ENCODE measurements around the gene CHORDC1. TPM values are rescaled to one million over a fixed set of nuclear protein-coding genes. Genes with fewer than 3 reads are reported as not detected.

CHORDC1 gene
- total and polyA plus RNA-seq, 2 donors from 2014 or later = 12.3 to 21.7 TPM

- Histone ChIP-seq H3K4me1 (ENCODE audit: control insufficient read depth in 2 of 3, insufficient read depth in 2 of 3, low read depth in 1 of 3, low read length in 3 of 3) (no peaks in the 10 kb centered on the region), H3K4me3 (ENCODE audit: low read length in 3 of 3) (no peak overlapping the region), H3K36me3 (ENCODE audit: control insufficient read depth in 2 of 3, insufficient read depth in 3 of 3, low read length in 3 of 3) (no peaks in the 10 kb centered on the region), H3K9me3 (ENCODE audit: control insufficient read depth in 2 of 3, insufficient read depth in 1 of 3, low read length in 3 of 3) (no peaks in the 10 kb centered on the region), H3K9ac (ENCODE audit: low read length in 3 of 3) (no peak overlapping the region), H3K27me3 (ENCODE audit: control insufficient read depth, insufficient read depth, low read length) (no peaks in the 10 kb centered on the region), H3K27ac (ENCODE audit: low read depth in 2 of 2, low read length in 2 of 2) (no peak overlapping the region)
- no peak for TF ChIP-seq CTCF (IDR thresholded peaks at IDR 0.05; ENCODE audit: borderline replicate concordance, extremely low read depth, insufficient read depth)
- FAIRE-seq (no peak), DNase-seq (no peak)
- intact Hi-C loops (cut with DNase I) = no loop called here
Observed at GRCh38 chr11:90237004-90237403, 14.2 kb upstream of the CHORDC1 start.

GRCh38 chr11:90235526-90235925 is 12.7 kb upstream of the CHORDC1 start:
- H3K36me3 ChIP-seq (ENCODE audit: control insufficient read depth in 2 of 3, insufficient read depth in 3 of 3, low read length in 3 of 3) = no peaks in the 10 kb centered on the region
- intact Hi-C loops (cut with DNase I) = no loop called here
- no peak overlapping the region for H3K9ac ChIP-seq (ENCODE audit: low read length in 3 of 3)
- H3K9me3 ChIP-seq (ENCODE audit: control insufficient read depth in 2 of 3, insufficient read depth in 1 of 3, low read length in 3 of 3) = no peaks in the 10 kb centered on the region
- H3K27ac ChIP-seq (ENCODE audit: low read depth in 2 of 2, low read length in 2 of 2) = no peak overlapping the region
- H3K4me1 ChIP-seq (ENCODE audit: control insufficient read depth in 2 of 3, insufficient read depth in 2 of 3, low read depth in 1 of 3, low read length in 3 of 3) = no peaks in the 10 kb centered on the region
- no peak for TF ChIP-seq CTCF (IDR thresholded peaks at IDR 0.05; ENCODE audit: borderline replicate concordance, extremely low read depth, insufficient read depth)
- DNase-seq = no peak
- no peaks in the 10 kb centered on the region for H3K27me3 ChIP-seq (ENCODE audit: control insufficient read depth, insufficient read depth, low read length)
- FAIRE-seq = no peak
- no peak overlapping the region for H3K4me3 ChIP-seq (ENCODE audit: low read length in 3 of 3)

GRCh38 chr11:90234977-90235376 is 12.1 kb upstream of the CHORDC1 start:
- intact Hi-C loops (cut with DNase I) = no loop called here
- Histone ChIP-seq H3K27ac (ENCODE audit: low read depth in 2 of 2, low read length in 2 of 2) (no peak overlapping the region), H3K27me3 (ENCODE audit: control insufficient read depth, insufficient read depth, low read length) (no peaks in the 10 kb centered on the region), H3K36me3 (ENCODE audit: control insufficient read depth in 2 of 3, insufficient read depth in 3 of 3, low read length in 3 of 3) (no peaks in the 10 kb centered on the region), H3K4me3 (ENCODE audit: low read length in 3 of 3) (no peak overlapping the region), H3K9me3 (ENCODE audit: control insufficient read depth in 2 of 3, insufficient read depth in 1 of 3, low read length in 3 of 3) (no peaks in the 10 kb centered on the region), H3K9ac (ENCODE audit: low read length in 3 of 3) (no peak overlapping the region), H3K4me1 (ENCODE audit: control insufficient read depth in 2 of 3, insufficient read depth in 2 of 3, low read depth in 1 of 3, low read length in 3 of 3) (no peaks in the 10 kb centered on the region)
- FAIRE-seq = no peak
- TF ChIP-seq CTCF (IDR thresholded peaks at IDR 0.05; ENCODE audit: borderline replicate concordance, extremely low read depth, insufficient read depth) = no peak
- DNase-seq = no peak

GRCh38 chr11:90229791-90230190 is 6.9 kb upstream of the CHORDC1 start:
- H3K27ac ChIP-seq (ENCODE audit: low read depth in 2 of 2, low read length in 2 of 2) = no peak overlapping the region
- no peaks in the 10 kb centered on the region for H3K4me1 ChIP-seq (ENCODE audit: control insufficient read depth in 2 of 3, insufficient read depth in 2 of 3, low read depth in 1 of 3, low read length in 3 of 3)
- H3K36me3 ChIP-seq (ENCODE audit: control insufficient read depth in 2 of 3, insufficient read depth in 3 of 3, low read length in 3 of 3) = no peaks in the 10 kb centered on the region
- no peak overlapping the region for H3K4me3 ChIP-seq (ENCODE audit: low read length in 3 of 3)
- no peaks in the 10 kb centered on the region for H3K27me3 ChIP-seq (ENCODE audit: control insufficient read depth, insufficient read depth, low read length)
- FAIRE-seq = no peak
- no peak overlapping the region for H3K9ac ChIP-seq (ENCODE audit: low read length in 3 of 3)
- DNase-seq = no peak
- H3K9me3 ChIP-seq (ENCODE audit: control insufficient read depth in 2 of 3, insufficient read depth in 1 of 3, low read length in 3 of 3) = no peaks in the 10 kb centered on the region
- intact Hi-C loops (cut with DNase I) = no loop called here
- no peak for TF ChIP-seq CTCF (IDR thresholded peaks at IDR 0.05; ENCODE audit: borderline replicate concordance, extremely low read depth, insufficient read depth)
